Measurements from ENCODE around the gene UBE2D1. TPM values are rescaled to one million over a fixed set of nuclear protein-coding genes. Genes with fewer than 3 reads are reported as not detected.

UBE2D1 gene
- total and polyA plus RNA-seq, 2 donors (not counting 3 experiments of a cell fraction or from before 2014, with no cell fraction given): 13.5 to 14.5 TPM

- Histone ChIP-seq H3K4me2 (ENCODE audit: insufficient read depth, low read length) (no peak overlapping the region), H4K20me1 (replicated peaks; ENCODE audit: control insufficient read depth, extremely low read depth, insufficient read depth, low read length) (no peaks in the 10 kb centered on the region), H2AFZ (ENCODE audit: low read depth, low read length) (no peak overlapping the region), H3K4me3 (replicated peaks in 1 of 3; ENCODE audit: insufficient read depth in 1 of 3, low read depth in 1 of 3, low read length in 3 of 3) (no peak overlapping the region), H3K9me3 (replicated peaks; ENCODE audit: control insufficient read depth, insufficient read depth, low read length) (no peaks in the 10 kb centered on the region), H3K4me1 (ENCODE audit: control insufficient read depth, extremely low read depth, insufficient read depth, low read length) (no peaks in the 10 kb centered on the region), H3K79me2 (ENCODE audit: control insufficient read depth, insufficient read depth, low read length) (no peaks in the 10 kb centered on the region), H3K27ac (ENCODE audit: insufficient read depth, low read depth, low read length) (no peak overlapping the region), H3K9me1 (replicated peaks; ENCODE audit: control insufficient read depth, extremely low read depth, insufficient read depth, low read length) (no peaks in the 10 kb centered on the region), H3K9ac (replicated peaks; ENCODE audit: extremely low read depth, insufficient read depth, low read length) (no peak overlapping the region), H3K27me3 (ENCODE audit: control insufficient read depth in 2 of 2, insufficient read depth in 2 of 2, low read length in 2 of 2) (peaks cover 4 to 9% of the 10 kb centered on the region in 2 experiments), H3K36me3 (ENCODE audit: control insufficient read depth in 2 of 2, extremely low read depth in 1 of 2, insufficient read depth in 2 of 2, low read length in 2 of 2) (no peaks in the 10 kb centered on the region)
- DNase-seq (ENCODE audit: low read depth, low spot score) (peak; percentile 59), FAIRE-seq (peak; percentile 71)
- ChIA-PET POLR2A (no interaction called here), CTCF (interaction anchor here (0.6 to 4.0 kb wide), 19 partner anchors 8 to 342 kb away, joined by 3 to 40 read pairs (median 3); partner anchors contain the start of genes TFAM and UBE2D1)
- TF ChIP-seq EZH2 (IDR thresholded peaks at IDR 0.05; ENCODE audit: borderline replicate concordance, low read depth, low read length, severe bottlenecking): no peak
- TF ChIP-seq CTCF (IDR thresholded peaks at IDR 0.05; ENCODE audit: extremely low read depth in 1 of 2, insufficient read depth in 1 of 2, low read depth in 1 of 2, low read length in 2 of 2): peak; percentile 66 to 75
- dilution Hi-C loops (cut with MboI; ENCODE audit: extremely low pct_ligation_motif_present, low sequenced_read_pairs) (no loop called here), intact Hi-C loops (cut with micrococcal nuclease) (loop anchor here (1.0 to 2.0 kb wide), 2 partner anchors 86 to 93 kb away; partner anchors contain the start of gene TFAM)
- no TSS peak for BruUV-seq (replicated peaks)
Measured at GRCh38 chr10:58299580-58299979, 35.2 kb upstream of the UBE2D1 start.

- no TSS peak for BruUV-seq (replicated peaks)
- Histone ChIP-seq H3K4me1 (ENCODE audit: control insufficient read depth, extremely low read depth, insufficient read depth, low read length) (no peaks in the 10 kb centered on the region), H3K27me3 (ENCODE audit: control insufficient read depth in 2 of 2, insufficient read depth in 2 of 2, low read length in 2 of 2) (peaks cover 5 to 9% of the 10 kb centered on the region in 2 experiments), H3K9me1 (replicated peaks; ENCODE audit: control insufficient read depth, extremely low read depth, insufficient read depth, low read length) (no peaks in the 10 kb centered on the region), H3K4me2 (ENCODE audit: insufficient read depth, low read length) (no peak overlapping the region), H3K9ac (replicated peaks; ENCODE audit: extremely low read depth, insufficient read depth, low read length) (no peak overlapping the region), H2AFZ (ENCODE audit: low read depth, low read length) (no peak overlapping the region), H3K9me3 (replicated peaks; ENCODE audit: control insufficient read depth, insufficient read depth, low read length) (no peaks in the 10 kb centered on the region), H3K36me3 (ENCODE audit: control insufficient read depth in 2 of 2, extremely low read depth in 1 of 2, insufficient read depth in 2 of 2, low read length in 2 of 2) (no peaks in the 10 kb centered on the region), H3K27ac (ENCODE audit: insufficient read depth, low read depth, low read length) (no peak overlapping the region), H3K79me2 (ENCODE audit: control insufficient read depth, insufficient read depth, low read length) (no peaks in the 10 kb centered on the region), H3K4me3 (replicated peaks in 1 of 3; ENCODE audit: insufficient read depth in 1 of 3, low read depth in 1 of 3, low read length in 3 of 3) (no peak overlapping the region), H4K20me1 (replicated peaks; ENCODE audit: control insufficient read depth, extremely low read depth, insufficient read depth, low read length) (no peaks in the 10 kb centered on the region)
- FAIRE-seq (no peak), DNase-seq (ENCODE audit: low read depth, low spot score) (peak; percentile 10)
- dilution Hi-C loops (cut with MboI; ENCODE audit: extremely low pct_ligation_motif_present, low sequenced_read_pairs) (no loop called here), intact Hi-C loops (cut with micrococcal nuclease) (loop anchor here (5.0 to 10.0 kb wide), 2 partner anchors 214 to 342 kb away; partner anchors contain the start of gene BICC1)
- CTCF ChIA-PET: interaction anchor here (1.0 to 4.0 kb wide), 13 partner anchors 7 to 341 kb away, joined by 3 to 40 read pairs (median 4); partner anchors contain the start of genes TFAM and UBE2D1
- TF ChIP-seq EZH2 (IDR thresholded peaks at IDR 0.05; ENCODE audit: borderline replicate concordance, low read depth, low read length, severe bottlenecking) (no peak), GATA2 (IDR thresholded peaks at IDR 0.05; ENCODE audit: insufficient read depth, insufficient read length, low read depth, low read length) (no peak), MAX (IDR thresholded peaks at IDR 0.05; ENCODE audit: insufficient read depth, insufficient read length) (no peak), MYC (IDR thresholded peaks at IDR 0.05; ENCODE audit: low read depth, low read length) (no peak), POLR2A (IDR thresholded peaks at IDR 0.05; ENCODE audit: low read depth, low read length) (no peak), POLR2AphosphoS5 (IDR thresholded peaks at IDR 0.05; ENCODE audit: insufficient read depth, low read depth, low read length) (no peak), CTCF (IDR thresholded peaks at IDR 0.05; ENCODE audit: extremely low read depth in 1 of 2, insufficient read depth in 1 of 2, low read depth in 1 of 2, low read length in 2 of 2) (no peak), FOS (IDR thresholded peaks at IDR 0.05; ENCODE audit: borderline replicate concordance, insufficient read depth, low read length) (no peak), JUN (IDR thresholded peaks at IDR 0.05; ENCODE audit: borderline replicate concordance, insufficient read depth, insufficient read length, low read depth) (no peak)
- POLR2A ChIA-PET: no interaction called here
Measured at GRCh38 chr10:58300676-58301075, 34.1 kb upstream of the UBE2D1 start.
